IMR-90 (cell line): ENCODE results near the gene KLHDC9.

Source experiments
- MXI1 ChIP-seq: IDR thresholded peaks from 2 replicates; pipeline ENCODE4 v1.6.1; 2012; ENCODE audit warnings: low read depth, mild to moderate bottlenecking, low read length, moderate library complexity, borderline replicate concordance
- POLR2A ChIP-seq: IDR thresholded peaks from 2 replicates; pipeline ENCODE4 v1.6.1; 2012; ENCODE audit warnings: mild to moderate bottlenecking, low read depth, low read length
- TF ChIP-seq, protein P1 (sequence below): conservative IDR thresholded peaks from 2 replicates; pipeline ENCODE4 v1.5.1; 2012; ENCODE audit warnings: mild to moderate bottlenecking, low read depth, low read length, improper control_type of control experiment

DNA sequence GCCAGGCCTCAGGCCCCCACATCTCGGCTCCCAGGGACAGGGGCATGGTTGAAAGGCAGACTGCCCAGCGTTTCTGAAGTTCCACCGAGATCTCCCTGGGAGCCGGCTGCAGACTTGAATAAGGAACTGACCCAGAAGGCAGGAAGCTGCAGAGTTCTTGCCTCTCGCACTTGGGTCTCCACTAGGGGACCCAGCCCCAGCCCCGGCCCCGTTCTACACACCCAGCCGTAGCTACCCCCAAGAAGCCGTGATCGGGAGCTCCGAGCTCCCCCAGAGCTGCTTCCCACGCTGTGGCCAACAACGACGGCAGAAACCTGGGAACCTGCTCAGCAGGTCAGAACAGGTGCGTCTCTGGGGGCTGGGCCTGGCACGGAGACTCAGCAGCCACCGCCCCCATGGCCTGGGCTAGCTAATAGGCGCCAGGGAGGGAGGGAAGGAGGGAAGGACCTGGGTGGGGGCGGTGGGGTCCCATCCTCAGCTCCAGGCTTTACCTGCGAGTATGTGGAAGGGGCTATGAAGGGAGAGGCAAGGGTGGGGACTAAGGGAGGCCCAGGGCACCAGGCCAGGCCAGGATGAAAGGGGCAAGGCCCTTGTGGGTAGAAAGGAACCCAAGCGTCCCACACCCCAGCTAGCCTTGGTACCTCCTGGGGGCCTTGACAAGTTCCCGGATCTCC is 8.8 kb upstream of the KLHDC9 start, which contains the start of gene NECTIN4:
- TF ChIP-seq MXI1, result no peak
- TF ChIP-seq, protein P1, sequence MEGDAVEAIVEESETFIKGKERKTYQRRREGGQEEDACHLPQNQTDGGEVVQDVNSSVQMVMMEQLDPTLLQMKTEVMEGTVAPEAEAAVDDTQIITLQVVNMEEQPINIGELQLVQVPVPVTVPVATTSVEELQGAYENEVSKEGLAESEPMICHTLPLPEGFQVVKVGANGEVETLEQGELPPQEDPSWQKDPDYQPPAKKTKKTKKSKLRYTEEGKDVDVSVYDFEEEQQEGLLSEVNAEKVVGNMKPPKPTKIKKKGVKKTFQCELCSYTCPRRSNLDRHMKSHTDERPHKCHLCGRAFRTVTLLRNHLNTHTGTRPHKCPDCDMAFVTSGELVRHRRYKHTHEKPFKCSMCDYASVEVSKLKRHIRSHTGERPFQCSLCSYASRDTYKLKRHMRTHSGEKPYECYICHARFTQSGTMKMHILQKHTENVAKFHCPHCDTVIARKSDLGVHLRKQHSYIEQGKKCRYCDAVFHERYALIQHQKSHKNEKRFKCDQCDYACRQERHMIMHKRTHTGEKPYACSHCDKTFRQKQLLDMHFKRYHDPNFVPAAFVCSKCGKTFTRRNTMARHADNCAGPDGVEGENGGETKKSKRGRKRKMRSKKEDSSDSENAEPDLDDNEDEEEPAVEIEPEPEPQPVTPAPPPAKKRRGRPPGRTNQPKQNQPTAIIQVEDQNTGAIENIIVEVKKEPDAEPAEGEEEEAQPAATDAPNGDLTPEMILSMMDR, result no peak
- TF ChIP-seq POLR2A, result no peak
